Measurements from ENCODE around the gene PRAMEF12. TPM values are rescaled to one million over a fixed set of nuclear protein-coding genes. Genes with fewer than 3 reads are reported as not detected.

PRAMEF12 gene
- total and polyA plus RNA-seq, 3 donors from 2014 or later, result 0.24 to 0.25 TPM; not detected in 1

- H3K27ac ChIP-seq, result no peak overlapping the region
Observed at GRCh38 chr1:12748778-12749355, 24.7 kb upstream of the PRAMEF12 start.

GRCh38 chr1:12754738-12755137 lies 18.8 kb upstream of the PRAMEF12 start:
- intact Hi-C loops (cut with DNase I; ENCODE audit: low total_unique reads), result no loop called here
- no peak overlapping the region for H3K27ac ChIP-seq

More at GRCh38 chr1:12748778-12749355, 24.7 kb upstream of the PRAMEF12 start:
- intact Hi-C loops (cut with DNase I; ENCODE audit: low total_unique reads), result no loop called here
- no peak overlapping the region for H3K4me3 ChIP-seq
- H3K36me3 ChIP-seq (ENCODE audit: low read depth, missing control alignments), result no peaks in the 10 kb centered on the region
- DNase-seq, result no peak
- no peaks in the 10 kb centered on the region for H3K4me1 ChIP-seq
- no peaks in the 10 kb centered on the region for H3K27me3 ChIP-seq
- H3K9me3 ChIP-seq, result no peaks in the 10 kb centered on the region
- TF ChIP-seq CTCF (IDR thresholded peaks at IDR 0.05) (no peak), POLR2A (IDR thresholded peaks at IDR 0.05) (no peak)

GRCh38 chr1:12756273-12756672 lies 17.3 kb upstream of the PRAMEF12 start:
- TF ChIP-seq CTCF (IDR thresholded peaks at IDR 0.05), result no peak
- no peak for TF ChIP-seq POLR2A (IDR thresholded peaks at IDR 0.05)
- no peaks in the 10 kb centered on the region for H3K36me3 ChIP-seq (ENCODE audit: low read depth, missing control alignments)
- H3K4me1 ChIP-seq, result no peaks in the 10 kb centered on the region
- no peak overlapping the region for H3K27ac ChIP-seq
- H3K27me3 ChIP-seq, result no peaks in the 10 kb centered on the region
- H3K9me3 ChIP-seq, result no peaks in the 10 kb centered on the region
- H3K4me3 ChIP-seq, result no peak overlapping the region
- WGBS, 2 donors, result 73% methylated on average over 2 of the region's 2 CpGs; no CpG with 5 or more reads in 1 of the 2 donors
- DNase-seq, result no peak
- intact Hi-C loops (cut with DNase I; ENCODE audit: low total_unique reads), result no loop called here

More at GRCh38 chr1:12754738-12755137, 18.8 kb upstream of the PRAMEF12 start:
- H3K36me3 ChIP-seq (ENCODE audit: low read depth, missing control alignments), result no peaks in the 10 kb centered on the region
- no peaks in the 10 kb centered on the region for H3K27me3 ChIP-seq
- no peaks in the 10 kb centered on the region for H3K9me3 ChIP-seq
- no peak for DNase-seq
- no peak for TF ChIP-seq POLR2A (IDR thresholded peaks at IDR 0.05)
- TF ChIP-seq CTCF (IDR thresholded peaks at IDR 0.05), result no peak
- H3K4me1 ChIP-seq, result no peaks in the 10 kb centered on the region
- no peak overlapping the region for H3K4me3 ChIP-seq
- WGBS, 2 donors, result 85 to 92% methylated on average over 4 of the region's 4 CpGs

- no peaks in the 10 kb centered on the region for H3K36me3 ChIP-seq (ENCODE audit: low read depth, missing control alignments)
- DNase-seq, result no peak
- H3K4me3 ChIP-seq, result no peak overlapping the region
- H3K27ac ChIP-seq, result no peak overlapping the region
- H3K27me3 ChIP-seq, result no peaks in the 10 kb centered on the region
- H3K9me3 ChIP-seq, result no peaks in the 10 kb centered on the region
- H3K4me1 ChIP-seq, result no peaks in the 10 kb centered on the region
- TF ChIP-seq POLR2A (IDR thresholded peaks at IDR 0.05), result no peak
- intact Hi-C loops (cut with DNase I; ENCODE audit: low total_unique reads), result no loop called here
- WGBS, 2 donors, result 76 to 80% methylated on average over 6 of the region's 6 CpGs
Observed at GRCh38 chr1:12756768-12757413, 16.6 kb upstream of the PRAMEF12 start.

- intact Hi-C loops (cut with DNase I; ENCODE audit: low total_unique reads), result no loop called here
- no peaks in the 10 kb centered on the region for H3K36me3 ChIP-seq (ENCODE audit: low read depth, missing control alignments)
- no peak for TF ChIP-seq POLR2A (IDR thresholded peaks at IDR 0.05)
- no peak for TF ChIP-seq CTCF (IDR thresholded peaks at IDR 0.05)
- H3K27ac ChIP-seq, result no peak overlapping the region
- no peaks in the 10 kb centered on the region for H3K4me1 ChIP-seq
- WGBS, 2 donors, result 55 to 60% methylated on average over 6 of the region's 6 CpGs
- H3K9me3 ChIP-seq, result no peaks in the 10 kb centered on the region
- DNase-seq, result no peak
- H3K27me3 ChIP-seq, result no peaks in the 10 kb centered on the region
- no peak overlapping the region for H3K4me3 ChIP-seq
Observed at GRCh38 chr1:12757836-12758235, 15.7 kb upstream of the PRAMEF12 start.
